Measurements from ENCODE around the gene CSMD2.

The CSMD2 gene

DNA sequence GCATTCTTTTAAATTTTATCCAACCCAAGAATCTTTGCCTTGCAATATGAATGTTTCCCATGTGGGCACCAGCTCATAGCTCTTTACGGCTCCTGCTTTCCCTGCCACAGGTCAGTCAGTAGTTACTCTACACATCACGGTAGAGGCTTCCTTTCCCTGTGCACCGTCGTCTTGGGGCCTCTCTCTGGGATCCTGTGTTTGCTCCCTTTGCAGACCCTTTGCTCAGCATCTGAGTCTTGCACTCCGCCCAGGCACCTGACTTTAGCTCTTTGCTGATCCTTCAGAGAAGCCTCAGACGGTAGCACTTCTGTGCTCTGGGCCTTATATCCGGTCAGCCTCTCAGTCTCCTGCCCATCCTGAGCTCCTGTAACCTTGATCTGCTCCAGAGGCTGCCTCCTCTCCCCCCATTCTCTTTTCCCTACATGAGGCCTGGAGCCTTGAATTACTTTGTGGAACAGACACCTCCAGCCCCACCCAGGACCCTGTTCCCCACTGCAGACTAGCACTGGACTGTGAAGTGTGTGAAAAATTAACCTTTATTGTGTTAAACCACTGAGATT is 484.7 kb downstream of the CSMD2 start:
- no peak for DNase-seq (ENCODE audit: low read depth)

DNA sequence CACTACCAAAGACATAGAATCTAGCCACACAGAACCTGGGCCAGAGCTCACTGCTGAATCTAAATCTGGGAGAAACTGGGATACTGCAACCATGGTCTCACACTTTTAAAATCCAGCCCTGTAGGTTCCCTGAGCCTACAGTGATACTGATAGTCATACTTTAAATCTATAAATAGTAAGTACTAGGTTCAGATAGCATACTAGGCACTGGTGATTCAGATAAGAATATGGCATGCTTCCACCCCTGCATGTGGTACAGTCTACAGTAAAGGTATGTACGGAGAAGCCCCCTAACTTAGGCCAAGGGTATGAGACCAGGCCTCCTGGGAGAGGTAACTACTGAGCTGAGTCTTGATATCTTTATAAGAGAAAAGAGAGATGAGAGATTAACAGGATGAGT is 494.5 kb downstream of the CSMD2 start:
- DNase-seq (ENCODE audit: low read depth): no peak

DNA sequence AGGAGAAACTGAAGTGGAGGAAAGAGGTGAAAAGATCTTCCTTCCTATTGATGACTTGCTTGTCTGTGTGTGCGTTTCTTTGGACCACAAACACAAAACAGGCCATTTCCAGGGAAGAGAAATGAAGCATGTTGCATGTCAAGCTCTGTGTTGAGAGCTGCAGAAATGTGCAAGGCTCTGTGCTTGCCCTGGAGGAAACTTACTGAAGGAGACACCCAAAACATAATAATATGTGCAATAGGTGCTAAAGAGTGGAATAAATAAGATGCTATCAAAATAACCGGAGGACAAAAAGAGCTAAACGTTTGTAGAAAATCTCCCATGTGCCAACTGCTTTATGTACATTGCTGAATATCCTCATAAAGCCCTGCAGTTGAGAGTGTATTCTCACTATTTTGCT is 496.3 kb downstream of the CSMD2 start:
- DNase-seq (ENCODE audit: low read depth): no peak

- DNase-seq (ENCODE audit: low read depth): no peak
Observed at GRCh38 chr1:33667386-33668282, 497.4 kb downstream of the CSMD2 start.

GRCh38 chr1:33666616-33667015 is 498.4 kb downstream of the CSMD2 start:
- DNase-seq (ENCODE audit: low read depth): no peak

- no peak for DNase-seq (ENCODE audit: low read depth)
Observed at GRCh38 chr1:33661811-33662454, 503.1 kb downstream of the CSMD2 start.

DNA sequence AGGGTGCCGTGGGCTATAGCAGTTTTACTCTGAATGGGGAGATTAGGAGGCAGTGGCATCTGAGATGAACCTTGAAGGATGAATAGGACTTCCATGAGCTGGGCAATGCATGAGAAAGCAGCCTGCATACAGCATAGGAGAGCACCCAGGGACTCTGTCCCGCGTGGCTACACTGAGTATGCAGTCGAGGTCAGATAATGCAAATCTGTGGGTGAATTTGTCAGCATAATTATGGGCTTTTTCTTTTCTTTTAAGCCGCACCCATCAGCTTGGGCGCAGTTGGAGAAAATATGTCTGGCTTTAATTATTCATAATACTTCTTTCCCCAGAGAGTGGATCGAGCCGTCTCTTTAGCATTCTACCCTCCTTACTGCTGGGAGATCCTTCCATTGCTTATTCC is 504.1 kb downstream of the CSMD2 start:
- no peak for DNase-seq (ENCODE audit: low read depth)

GRCh38 chr1:33660244-33660643 is 504.8 kb downstream of the CSMD2 start:
- no peak for DNase-seq (ENCODE audit: low read depth)

DNA sequence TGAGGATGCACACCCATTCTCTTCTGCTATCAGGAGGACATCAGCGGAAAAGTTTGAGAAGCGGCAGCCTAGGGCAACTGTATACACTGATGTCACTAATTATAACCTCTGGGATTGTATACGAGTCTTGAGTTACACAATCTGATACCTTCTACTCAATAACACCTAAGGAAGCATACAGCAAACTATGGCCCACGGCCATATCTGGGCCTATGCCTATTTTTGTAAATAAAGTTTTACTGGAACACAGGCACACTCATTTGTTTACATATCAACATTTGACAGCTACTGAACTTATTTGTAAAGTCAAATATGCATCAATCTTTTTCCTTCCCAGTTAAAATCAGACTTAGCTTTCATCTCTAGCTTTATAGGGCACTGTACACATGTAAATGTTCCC is 505.4 kb downstream of the CSMD2 start:
- no peak for DNase-seq (ENCODE audit: low read depth)

DNA sequence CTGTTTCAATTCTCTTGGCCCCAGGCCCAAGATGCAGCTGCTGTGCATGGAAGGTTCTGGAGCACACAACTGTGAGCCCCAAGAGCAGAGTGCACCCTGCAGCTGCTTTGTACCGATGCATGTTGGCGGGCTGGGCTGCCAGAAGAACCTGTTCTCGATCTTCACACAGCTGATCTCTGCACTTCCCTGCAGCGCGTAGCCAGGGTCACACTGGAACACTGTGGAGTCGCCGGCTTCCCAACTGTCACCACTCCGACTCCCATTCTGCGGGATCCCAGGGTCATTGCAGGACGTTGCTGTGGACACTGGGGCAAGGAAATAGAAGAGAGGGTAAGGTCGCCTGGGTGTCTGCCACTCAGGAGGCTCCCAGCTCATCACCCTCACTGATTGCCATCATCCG is 507.2 kb downstream of the CSMD2 start:
- DNase-seq (ENCODE audit: low read depth): no peak

GRCh38 chr1:33656467-33657005 is 508.5 kb downstream of the CSMD2 start:
- no peak for DNase-seq (ENCODE audit: low read depth)

- no peak for DNase-seq (ENCODE audit: low read depth)
Observed at GRCh38 chr1:33655496-33655895, 509.5 kb downstream of the CSMD2 start.

DNA sequence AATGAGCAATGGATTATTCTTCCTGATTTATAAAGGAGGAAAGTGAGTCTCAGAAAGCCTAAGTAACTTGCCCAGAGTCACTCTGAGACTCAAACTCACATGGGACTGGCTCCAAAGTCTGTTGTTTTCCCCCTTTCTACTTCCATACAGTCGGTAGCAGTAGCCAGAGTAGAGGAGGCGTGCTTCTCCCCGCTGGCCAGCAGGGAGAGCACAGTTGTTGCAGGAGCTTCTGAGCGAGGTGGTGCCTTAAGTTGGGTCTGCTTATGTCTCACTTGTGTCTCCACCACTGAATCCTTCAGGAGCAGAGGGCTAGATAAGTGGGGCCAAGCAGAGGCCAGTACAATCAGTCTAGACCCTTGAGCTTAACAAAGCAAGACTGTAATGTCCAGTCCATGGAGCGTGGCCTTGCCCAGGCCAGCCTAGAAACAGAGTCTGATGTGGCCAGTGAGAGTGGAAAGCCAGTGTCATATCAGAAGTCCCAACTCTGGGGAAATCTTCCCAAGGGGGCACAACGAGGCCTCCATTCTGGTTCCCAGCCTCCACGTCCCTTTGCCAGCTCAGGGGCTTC is 510.7 kb downstream of the CSMD2 start:
- DNase-seq (ENCODE audit: low read depth): no peak

- DNase-seq (ENCODE audit: low read depth): no peak
Observed at GRCh38 chr1:33653226-33653625, 511.8 kb downstream of the CSMD2 start.

DNA sequence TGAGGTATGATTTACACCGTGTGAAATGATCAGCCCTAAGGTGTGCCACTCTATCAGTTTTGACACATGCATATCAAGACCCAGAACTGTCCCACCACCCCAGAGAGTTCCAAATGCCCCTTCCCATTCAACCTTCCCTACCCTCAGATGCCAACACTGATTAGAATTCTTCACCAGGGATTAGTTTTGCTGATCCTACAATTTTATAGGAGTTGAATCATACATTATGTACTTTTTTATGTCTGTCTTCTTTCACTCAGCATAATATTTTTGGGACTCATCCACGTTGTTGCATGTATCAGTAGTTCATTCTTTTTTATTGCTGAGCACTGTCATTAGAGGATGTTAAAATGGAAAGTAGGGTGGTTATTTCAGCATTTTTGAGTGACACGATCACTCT is 514.3 kb downstream of the CSMD2 start:
- DNase-seq (ENCODE audit: low read depth): no peak

DNA sequence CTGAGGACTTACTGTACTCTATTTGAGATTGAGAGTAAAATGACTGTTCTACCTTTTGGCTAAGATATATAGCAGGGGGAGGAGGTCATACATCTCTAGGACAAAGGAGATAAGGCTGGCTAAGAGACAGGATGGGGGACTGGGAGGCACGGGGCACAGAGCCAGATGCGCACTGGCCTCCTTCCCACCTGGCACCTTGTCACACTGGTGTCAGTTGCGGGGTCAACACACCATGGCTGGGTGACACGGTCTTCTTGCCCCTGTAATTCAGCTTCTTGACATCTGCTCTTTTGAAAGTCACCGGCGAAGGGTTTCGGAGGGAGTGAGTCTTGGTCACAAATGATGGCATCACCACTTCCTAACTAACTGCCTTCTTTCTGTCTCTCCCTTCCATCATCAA is 515.3 kb downstream of the CSMD2 start:
- no peak for DNase-seq (ENCODE audit: low read depth)

DNA sequence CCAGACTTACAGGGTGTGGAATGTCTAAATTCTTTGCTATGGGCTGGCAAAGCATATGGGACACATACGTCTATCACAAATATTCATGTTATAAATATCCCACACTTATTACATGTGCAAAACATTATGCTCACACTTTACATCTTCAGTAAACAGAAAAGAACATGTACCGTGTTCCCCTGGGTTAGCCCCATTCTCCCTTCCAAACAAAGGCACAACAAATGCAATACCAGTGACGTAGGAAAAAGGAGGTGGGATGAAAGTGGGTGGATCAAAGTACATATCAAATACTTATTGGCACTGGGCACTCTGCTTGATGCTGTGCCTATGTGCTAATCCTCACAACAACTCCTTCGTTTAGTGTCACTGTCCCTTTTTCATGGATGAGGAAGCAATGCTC is 521.8 kb downstream of the CSMD2 start:
- no peak for DNase-seq (ENCODE audit: low read depth)

DNA sequence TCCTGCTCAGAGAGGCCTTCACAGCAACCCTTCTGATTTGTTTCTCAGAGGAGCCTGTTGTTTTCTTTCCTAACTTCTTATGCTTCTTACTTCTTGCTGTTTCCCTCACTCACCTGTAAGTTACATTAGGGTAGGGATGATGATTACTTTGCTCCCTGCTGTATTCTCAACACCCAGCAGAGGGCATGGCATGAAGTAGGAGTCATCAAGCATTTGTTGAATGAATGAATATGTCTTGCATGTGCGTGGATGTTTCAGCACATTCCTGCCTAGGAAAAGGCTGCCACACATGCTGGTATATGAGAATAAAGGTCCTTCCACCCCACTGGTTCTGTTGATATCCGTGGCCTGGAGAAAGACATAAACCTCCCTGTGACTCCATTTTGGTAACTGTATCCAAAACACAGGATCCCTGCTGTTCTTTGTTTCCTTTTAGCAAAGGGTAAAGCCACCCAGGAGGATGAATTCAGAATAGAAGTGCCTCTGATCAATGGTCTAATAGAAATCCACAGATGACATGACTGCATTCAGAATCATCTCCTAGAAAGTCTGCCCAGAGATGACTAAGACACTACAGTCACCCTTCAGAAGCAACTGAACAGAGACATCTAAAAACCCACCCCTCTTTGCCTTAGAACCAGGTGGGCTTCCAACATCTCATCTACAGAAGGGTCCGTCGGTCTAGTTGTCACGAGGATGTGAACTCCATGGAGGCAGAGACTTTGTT is 523.8 kb downstream of the CSMD2 start:
- DNase-seq (ENCODE audit: low read depth): no peak

GRCh38 chr1:33640114-33640660 is 524.8 kb downstream of the CSMD2 start:
- DNase-seq (ENCODE audit: low read depth): no peak

GRCh38 chr1:33637846-33638440 is 527.1 kb downstream of the CSMD2 start:
- no peak for DNase-seq (ENCODE audit: low read depth)

- DNase-seq (ENCODE audit: low read depth): no peak
Observed at GRCh38 chr1:33636209-33636608, 528.8 kb downstream of the CSMD2 start.
